GM12872 (cell line): ENCODE measurements around the gene ZNF474.
A peak's percentile ranks its signal among the peaks of the same experiment; 100 is the strongest.

Experiments
- TF ChIP-seq, protein P1 (sequence below): IDR thresholded peaks from 3 replicates; pipeline ENCODE4 v1.5.1; 2011; ENCODE audit warnings: low read depth, mild to moderate bottlenecking, low read length, moderate library complexity; ENCODE audit not compliant: insufficient read depth

The ZNF474 gene

DNA sequence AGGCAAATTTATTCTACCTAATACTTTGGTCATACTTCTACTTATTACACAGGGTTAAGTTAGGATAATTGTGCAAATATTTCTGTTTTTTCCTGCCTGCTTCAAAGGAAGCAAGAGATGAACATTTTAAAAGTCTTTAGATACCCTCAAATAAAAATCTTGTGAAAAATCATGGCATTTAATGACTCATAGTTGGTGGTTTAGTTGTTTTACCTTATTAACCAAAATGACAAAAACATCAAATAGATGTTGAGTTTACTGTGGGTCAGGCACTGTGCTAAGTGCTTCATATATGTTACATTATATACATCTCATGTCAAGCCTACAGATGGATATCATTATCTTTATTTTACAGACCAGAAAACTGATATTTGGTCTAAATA lies 54.4 kb downstream of the ZNF474 start:
- TF ChIP-seq, protein P1, sequence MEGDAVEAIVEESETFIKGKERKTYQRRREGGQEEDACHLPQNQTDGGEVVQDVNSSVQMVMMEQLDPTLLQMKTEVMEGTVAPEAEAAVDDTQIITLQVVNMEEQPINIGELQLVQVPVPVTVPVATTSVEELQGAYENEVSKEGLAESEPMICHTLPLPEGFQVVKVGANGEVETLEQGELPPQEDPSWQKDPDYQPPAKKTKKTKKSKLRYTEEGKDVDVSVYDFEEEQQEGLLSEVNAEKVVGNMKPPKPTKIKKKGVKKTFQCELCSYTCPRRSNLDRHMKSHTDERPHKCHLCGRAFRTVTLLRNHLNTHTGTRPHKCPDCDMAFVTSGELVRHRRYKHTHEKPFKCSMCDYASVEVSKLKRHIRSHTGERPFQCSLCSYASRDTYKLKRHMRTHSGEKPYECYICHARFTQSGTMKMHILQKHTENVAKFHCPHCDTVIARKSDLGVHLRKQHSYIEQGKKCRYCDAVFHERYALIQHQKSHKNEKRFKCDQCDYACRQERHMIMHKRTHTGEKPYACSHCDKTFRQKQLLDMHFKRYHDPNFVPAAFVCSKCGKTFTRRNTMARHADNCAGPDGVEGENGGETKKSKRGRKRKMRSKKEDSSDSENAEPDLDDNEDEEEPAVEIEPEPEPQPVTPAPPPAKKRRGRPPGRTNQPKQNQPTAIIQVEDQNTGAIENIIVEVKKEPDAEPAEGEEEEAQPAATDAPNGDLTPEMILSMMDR, result no peak

DNA sequence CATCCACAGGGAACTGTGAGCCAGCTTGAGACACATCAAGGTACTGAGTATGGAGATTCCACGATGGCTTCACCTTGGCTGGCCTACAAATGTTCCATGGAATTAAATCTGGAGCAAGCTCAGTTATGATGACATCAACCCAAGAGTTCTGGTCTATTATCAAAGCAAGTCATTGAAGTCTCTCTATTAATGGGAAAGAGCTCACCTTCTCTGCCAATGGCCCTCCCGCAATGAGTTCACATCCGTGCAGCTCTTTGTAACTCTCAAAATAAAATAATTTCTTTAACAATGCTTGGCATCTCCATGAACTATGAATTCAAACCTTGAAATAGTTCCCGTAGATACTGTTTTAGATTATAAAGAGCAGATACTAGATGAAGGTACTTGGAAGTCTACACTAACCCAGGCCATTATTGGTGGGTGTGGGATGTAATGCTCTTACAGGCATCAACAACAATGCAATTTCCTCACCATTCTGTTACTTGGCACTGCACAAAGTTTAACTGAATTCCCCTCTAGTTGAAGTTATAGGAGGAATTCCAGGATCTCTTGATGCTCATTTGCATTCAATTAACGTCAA lies 55.4 kb downstream of the ZNF474 start:
- TF ChIP-seq, protein P1, result no peak

DNA sequence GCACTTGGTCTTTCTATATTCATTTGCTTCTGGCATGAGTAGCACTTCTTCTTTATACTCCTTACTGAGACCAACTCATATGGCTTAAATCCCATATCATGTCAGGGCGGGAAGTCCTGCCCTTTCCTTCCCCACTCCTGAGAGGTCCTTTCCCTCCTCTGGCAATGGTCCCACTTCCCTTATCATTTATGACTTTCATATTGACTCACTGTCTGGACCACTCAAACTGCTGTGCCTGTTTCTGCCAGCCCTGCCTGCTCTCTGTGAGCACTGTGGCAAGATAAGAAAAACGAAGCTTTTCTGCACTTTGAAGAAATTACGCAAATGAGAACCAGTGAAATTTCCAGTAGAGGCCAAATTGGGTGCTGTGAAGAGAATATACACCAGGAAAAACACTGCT lies 58.1 kb downstream of the ZNF474 start:
- TF ChIP-seq, protein P1, result no peak

DNA sequence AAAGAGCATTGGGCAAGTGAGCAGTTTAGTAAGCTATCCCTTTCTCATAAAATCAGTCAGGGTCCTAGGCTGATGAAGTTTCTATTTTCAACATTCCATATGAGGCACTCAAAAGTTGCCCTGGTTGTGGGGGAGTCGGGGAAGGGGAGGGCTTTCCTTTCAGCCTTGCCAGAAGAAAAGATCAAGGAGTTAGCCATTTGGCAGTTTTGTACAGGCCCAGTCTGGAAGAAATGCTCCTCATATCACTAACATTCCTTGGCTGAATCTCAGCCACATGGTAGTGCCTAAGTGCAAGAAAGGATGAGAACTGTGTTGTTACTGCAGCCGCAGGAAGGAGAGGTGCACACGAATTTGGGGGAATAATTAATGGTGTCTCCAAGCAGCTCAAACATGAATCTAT lies 60.8 kb downstream of the ZNF474 start:
- TF ChIP-seq, protein P1, result no peak

DNA sequence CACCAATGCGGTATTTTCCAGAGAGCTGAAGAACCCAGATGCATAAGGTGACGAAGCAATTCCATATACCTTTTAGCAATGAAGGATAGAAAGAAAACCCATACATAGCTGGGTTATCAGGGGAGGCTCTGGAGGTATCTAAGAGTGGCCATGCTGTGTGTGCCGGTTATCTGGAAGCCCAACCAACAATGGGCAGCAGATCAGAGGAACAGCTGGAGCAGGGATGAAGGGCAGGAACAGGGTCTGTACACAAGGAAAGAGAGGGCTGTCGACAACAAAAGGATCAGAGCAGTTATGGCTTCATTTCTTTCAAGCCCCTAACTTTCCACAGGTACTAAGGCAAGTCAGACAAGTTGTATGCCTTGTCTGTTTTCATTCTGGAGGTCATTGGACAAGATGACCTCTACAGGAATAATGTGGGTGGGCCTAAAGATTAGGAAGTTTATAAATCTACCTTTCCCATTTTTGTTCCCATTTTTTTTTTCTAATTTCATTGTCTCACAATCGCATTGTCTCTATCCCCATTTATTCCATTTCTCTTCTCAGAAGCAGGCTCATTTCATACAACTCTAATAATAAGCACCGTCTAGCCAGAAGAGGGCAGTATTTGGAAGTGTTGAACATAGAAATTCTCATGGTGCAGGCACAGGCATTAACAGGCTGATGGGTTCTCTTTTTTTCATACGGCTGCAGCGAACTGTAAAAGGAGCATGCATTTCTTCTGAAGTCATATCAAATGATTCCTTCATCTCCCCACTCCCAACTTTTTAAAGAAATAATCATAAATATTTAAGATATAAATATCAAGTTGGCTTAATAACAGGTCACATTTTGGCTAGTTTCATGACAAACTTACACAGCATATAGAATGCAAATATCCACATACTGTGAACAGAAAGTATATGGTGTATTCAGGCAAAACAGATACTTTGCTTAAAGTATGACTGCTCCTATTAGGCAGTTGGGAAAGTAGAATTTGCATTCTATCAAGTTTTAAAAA lies 63.5 kb downstream of the ZNF474 start:
- TF ChIP-seq, protein P1, result peak; percentile 54; the same call in 2 of the 3 replicates

DNA sequence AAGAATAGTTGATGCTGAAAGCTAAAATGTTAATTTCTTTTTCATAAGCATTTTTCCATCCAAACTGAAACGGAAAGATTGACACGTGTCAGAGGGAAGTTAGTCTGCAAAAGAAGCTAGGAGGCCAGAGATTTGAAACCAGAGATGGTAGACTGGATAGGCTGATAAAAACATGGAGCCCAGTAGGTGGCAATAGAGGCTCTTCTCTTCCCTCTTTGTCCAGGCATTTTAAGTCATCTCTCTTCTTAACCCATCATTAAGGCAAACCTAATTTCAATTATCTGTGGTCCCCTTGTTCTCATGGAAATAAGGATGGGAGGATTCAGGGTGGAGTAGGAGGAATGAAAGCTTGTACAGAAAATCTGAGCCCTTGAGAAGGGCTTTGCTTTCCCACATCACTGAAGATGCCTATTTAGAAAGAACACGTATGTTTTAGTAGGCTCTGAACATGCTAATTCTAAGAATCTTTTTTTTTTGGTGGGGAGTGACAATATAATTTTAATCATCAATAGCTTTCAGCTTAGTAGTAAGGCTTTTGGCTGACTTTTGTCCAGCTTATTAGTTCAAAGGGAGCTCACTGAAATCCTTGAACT lies 66.6 kb downstream of the ZNF474 start:
- TF ChIP-seq, protein P1, result peak; percentile 47; the same call in 2 of the 3 replicates

DNA sequence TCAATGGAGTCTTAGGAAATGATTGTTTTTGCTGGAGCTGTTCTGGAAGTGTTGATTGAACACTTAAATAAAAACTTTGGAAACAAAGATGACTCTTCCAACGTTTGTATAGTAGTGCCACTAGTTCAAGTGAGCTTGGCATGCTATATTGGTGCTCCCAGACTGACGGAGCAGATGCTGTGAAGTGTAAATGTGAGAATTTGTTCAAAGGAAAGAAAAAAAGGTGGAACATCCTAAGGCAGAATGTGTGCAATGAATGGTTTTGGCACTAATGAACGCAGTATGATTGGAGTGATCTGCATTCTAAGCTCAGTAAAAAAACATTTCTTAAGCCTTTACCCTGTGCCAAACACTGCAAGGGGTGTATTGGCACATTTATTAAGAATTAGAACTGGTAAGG lies 69.8 kb downstream of the ZNF474 start:
- TF ChIP-seq, protein P1, result no peak
